GM21619 (cell line): ENCODE measurements around the gene PSMA7.
A peak's percentile ranks its signal among the peaks of the same experiment; 100 is the strongest.

Experiments used
- ATAC-seq: cut with Tn5 transposase; IDR thresholded peaks from one replicate; pipeline ENCODE4 v1.9.1; 2021; ENCODE audit not compliant: unreplicated experiment

Gene PSMA7

GRCh38 chr20:62172666-62173065 lies 29.5 kb upstream of the PSMA7 start:
- no peak for ATAC-seq

DNA sequence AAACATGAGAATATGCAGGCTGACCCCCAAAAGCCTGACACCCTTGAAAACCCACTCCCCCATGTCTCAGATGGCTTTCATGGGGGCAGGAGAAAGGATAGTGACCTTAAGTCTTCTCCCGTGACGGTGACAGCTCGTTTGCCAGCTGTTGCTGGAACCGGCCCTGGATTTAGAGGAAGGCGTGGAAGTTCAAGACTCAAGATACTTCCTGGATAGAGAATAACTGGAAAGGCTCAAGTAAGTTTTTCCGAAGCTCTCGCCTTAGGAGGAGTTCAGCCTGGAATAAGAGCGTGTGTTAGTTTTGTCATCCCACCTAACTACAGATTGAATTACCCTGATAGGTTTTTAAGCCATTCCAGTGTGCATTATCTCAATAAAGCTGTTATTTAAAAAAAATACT lies 28.1 kb upstream of the PSMA7 start:
- ATAC-seq = no peak

GRCh38 chr20:62170536-62170935 lies 27.3 kb upstream of the PSMA7 start:
- ATAC-seq = no peak

- ATAC-seq = no peak
Measured at GRCh38 chr20:62168890-62169435, 25.8 kb upstream of the PSMA7 start.

GRCh38 chr20:62168061-62168460 lies 24.9 kb upstream of the PSMA7 start:
- no peak for ATAC-seq

DNA sequence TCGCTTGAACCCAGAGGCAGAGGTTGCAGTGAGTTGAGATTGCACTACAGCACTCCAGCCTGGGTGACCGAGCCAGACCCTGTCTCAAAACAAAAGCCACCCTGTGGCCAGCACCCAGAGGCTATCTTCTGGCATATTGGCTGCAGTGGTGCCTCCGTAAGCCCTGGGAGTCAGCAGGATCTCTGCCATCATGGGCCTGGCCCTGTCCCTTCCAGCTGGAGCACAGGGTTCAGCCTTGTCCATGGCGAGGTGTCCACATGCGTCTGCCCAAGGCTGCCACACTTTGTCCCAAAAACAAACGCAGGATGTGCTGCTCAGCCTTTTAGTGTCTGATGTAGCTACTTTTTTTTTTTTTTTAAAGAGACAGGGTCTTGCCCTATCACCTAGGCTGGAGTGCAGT lies 24.3 kb upstream of the PSMA7 start:
- no peak for ATAC-seq

- ATAC-seq = no peak
Measured at GRCh38 chr20:62165762-62166399, 22.7 kb upstream of the PSMA7 start.

DNA sequence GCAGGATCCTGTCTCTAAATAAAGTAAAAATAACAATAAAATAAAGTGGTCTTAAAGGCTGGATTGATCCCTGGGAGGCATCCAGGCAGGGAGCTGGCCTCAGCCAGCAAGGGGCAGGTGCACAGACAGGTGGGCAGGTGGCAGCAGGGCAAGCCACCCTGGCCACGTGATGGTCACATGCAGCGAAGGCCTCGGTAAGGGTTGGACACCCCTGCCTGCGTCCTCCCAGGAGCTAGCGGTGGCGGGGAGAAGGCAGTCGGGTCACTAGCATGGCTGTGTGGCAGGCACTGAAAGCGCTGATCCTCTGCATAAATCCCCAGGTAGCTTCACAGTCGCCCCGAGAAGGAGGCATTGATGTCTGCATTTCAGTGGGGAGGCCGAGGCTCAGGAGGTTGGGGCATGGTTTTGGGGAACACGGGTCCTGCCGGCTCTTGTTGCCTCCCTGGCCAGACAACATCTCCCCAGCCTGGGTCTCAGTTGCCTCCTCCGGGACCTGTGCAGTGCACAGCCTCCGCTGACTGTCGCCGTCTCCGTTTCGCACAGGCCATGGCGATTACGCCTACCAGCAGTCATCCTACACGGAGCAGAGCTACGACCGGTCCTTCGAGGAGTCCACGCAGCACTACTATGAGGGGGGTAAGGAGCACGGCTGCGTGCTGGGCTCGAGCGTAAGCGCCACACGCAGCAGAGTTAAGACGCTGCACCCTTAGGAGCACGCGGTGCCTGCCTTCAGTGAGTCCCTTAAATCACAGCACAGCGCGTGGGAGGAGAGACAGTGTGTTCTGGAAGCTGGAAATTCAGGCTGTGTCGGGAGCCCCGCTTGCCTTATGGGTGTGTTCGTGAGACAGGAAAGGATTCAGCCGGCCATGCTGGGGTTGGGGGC lies 21.9 kb upstream of the PSMA7 start:
- no peak for ATAC-seq

GRCh38 chr20:62163986-62164762 lies 21.0 kb upstream of the PSMA7 start:
- no peak for ATAC-seq

- no peak for ATAC-seq
Measured at GRCh38 chr20:62163485-62163865, 20.3 kb upstream of the PSMA7 start.

DNA sequence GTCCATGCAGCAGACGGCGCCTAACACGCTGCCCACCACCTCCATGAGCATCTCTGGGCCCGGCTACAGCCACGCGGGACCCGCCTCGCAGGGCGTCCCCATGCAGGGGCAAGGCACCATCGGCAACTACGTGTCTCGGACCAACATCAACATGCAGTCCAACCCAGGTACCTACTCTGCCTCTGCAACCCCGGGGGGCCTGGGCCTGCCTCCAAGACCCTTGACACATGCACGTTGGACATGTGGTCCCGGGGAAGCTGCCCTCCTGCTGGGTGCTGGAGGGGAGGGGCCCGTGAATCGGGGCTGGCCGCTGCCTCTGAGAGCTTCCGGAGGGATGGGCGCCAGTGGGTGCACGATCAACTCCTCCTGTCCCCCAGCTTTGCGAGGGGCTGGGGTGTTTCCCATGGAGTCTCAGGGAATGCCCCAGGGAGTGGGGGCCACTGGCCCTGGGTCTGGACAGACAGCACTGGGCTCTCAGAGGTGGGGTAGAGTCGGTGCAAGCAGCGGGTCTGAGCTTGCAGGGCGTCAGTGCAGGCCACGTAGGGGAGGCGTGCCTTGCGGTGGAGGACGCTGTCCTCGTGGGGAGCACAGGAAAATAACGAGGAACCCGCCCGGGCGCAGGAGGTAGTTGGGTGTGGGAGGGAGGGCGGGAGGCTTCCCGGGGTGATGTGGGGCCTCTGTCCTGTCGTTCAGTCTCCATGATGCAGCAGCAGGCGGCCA lies 19.7 kb upstream of the PSMA7 start:
- no peak for ATAC-seq

DNA sequence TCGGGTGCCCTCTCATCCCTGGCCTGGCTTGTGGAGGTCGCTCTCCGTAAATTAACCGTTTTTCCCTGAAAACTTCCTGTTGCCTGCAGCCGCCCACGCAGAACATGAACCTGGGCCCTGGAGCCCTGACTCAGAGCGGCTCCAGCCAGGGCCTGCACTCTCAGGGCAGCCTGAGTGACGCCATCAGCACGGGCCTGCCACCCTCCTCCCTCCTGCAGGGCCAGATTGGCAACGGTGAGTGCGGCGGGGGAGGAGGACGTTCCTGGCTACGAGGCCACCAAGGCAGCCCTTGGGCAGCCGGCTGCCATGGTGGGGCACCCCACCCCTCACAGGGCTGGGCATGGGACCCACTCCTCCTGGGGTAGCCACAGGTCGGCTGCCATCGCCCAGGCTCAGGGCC lies 18.2 kb upstream of the PSMA7 start:
- ATAC-seq = no peak

GRCh38 chr20:62160876-62161275 lies 17.7 kb upstream of the PSMA7 start:
- ATAC-seq = no peak

GRCh38 chr20:62160253-62160652 lies 17.1 kb upstream of the PSMA7 start:
- ATAC-seq = no peak

DNA sequence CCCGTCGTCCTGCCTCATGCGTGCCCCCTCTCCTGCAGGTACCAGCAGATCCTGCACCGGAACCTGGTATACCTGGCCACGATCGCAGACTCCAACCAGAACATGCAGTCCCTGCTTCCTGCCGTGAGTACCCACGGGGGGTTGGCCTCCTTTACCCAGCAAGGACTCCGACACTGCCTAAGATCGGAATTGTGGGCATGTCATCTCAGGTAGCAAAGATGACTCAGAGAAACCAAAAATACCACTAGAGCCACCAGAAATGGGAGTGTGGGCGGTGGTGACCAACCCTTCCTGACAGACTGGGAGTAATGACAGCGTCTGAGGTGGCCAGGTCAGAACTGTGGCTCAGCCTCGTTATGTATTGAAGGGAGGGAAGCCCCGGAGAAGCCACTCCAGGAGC lies 16.6 kb upstream of the PSMA7 start:
- peak; percentile 46 for ATAC-seq

GRCh38 chr20:62159052-62159451 lies 15.9 kb upstream of the PSMA7 start:
- ATAC-seq = no peak

- ATAC-seq = no peak
Measured at GRCh38 chr20:62158541-62158940, 15.3 kb upstream of the PSMA7 start.

DNA sequence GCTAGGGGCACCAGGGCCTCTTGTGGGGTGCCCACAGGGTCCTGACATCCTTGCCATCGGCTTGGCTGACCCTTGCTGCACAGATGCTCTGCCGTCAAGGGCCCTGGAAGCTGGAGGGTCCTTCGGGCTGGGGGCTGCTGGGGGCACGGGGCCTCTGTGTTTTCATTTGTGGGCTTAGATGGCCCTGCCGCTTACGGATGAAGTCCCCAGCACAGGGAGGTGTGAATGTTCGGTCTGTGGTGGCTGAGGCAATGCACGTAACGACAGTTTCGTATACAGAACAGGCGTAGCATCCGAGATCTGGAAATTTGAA lies 14.8 kb upstream of the PSMA7 start:
- no peak for ATAC-seq

- no peak for ATAC-seq
Measured at GRCh38 chr20:62157387-62158087, 14.3 kb upstream of the PSMA7 start.

GRCh38 chr20:62156592-62157386 lies 13.6 kb upstream of the PSMA7 start:
- ATAC-seq = peak; percentile 58
